ENCODE data around the gene KLHL29. TPM values are rescaled to one million over a fixed set of nuclear protein-coding genes. Genes with fewer than 3 reads are reported as not detected.

The KLHL29 gene
- total RNA-seq, 1 donor from 2014 or later, result 16.3 TPM

DNA sequence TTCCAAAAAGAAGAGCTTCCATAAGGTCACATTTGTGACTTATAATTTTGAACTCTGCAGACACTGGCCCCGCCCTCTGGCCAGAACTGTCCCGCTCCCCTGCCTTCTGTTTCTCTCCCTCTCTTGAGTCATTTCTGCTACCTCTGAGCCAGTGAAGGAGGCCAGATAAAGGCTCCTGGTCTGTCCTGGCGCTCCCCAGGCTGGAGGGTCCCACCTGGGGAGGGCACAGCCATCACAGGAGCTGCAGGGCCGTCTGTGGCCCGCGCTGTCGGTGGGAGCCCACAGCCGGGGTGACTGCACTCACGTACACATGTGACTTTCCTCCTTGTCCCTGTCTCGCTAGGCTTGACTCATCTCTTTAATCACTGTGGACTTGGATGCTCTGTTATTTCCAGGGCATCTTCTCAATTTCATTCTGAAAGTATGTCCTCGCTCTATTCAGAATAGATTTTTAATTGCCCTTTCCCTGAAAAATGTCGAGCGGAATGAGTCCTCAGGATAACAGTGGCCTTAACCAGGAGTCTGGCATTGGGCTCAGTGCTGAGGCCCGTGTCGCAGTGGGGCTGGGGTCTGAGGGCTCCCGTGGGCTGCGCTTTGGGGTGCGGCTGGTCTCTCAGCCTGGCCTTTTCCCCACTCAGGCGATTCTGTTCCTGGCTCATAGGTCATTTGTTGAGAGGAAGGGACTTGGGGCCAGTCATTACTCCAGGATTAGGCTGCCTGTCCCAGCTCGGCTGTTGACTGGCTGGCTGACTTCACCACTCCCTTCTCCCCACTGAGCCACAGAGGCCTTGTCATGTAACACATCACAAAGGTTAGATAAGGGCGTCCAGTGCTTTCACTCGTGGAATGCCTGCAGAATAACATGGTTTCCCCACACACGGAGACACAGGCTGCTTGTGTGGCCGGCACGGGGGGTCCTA, 34.5 kb downstream of the KLHL29 start:
- H3K4me1 ChIP-seq, result no peaks in the 10 kb centered on the region
- H3K27ac ChIP-seq, result no peak overlapping the region
- peak in 1 of 2 donors; percentile 61 for DNase-seq (ENCODE audit: low spot score in 2 of 2)

DNA sequence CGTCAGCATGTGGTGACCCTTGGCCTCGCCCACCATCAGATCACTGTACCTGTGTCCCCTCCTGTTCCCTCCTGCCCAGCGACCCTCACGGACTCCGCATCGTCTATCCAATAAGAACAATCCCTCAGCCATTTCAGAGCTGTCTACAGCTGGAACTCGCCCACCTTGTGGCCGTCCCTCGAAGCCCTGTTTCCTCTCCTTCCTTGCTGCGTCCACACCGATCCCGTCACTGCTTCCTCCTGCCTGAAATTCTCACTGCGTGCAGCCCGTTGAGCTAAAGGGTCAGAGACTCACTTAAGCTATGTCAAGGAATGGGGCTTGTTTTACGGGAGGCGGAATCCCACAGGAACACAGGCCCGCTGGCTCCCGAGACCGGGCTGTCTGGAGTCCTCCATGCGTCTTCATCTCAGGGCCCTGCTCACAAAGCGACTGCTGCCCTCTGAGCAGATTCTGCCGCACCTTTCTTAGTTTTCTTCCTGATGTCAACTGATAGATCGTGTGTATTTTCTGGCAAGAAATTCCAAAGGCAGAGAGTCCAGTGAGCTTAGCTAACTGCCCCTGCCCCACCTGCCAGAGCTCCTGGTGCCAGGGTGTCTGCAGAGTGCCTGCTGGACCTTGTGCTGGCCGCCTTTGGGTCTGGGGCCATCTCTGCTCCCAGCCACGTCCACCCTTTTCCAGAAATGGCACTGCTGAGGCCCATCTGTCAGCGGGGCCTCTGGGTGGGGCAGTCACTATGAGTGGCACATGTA, 35.3 kb downstream of the KLHL29 start:
- Histone ChIP-seq H3K27ac (no peak overlapping the region), H3K4me1 (peaks cover 0 to 3% of the 10 kb centered on the region in 2 donors)

More for the DNA sequence above, 34.5 kb downstream of the KLHL29 start:
- no peaks in the 10 kb centered on the region for H3K36me3 ChIP-seq
- no peak overlapping the region for H3K4me3 ChIP-seq
- H3K9me3 ChIP-seq, result no peaks in the 10 kb centered on the region
- no peaks in the 10 kb centered on the region for H3K27me3 ChIP-seq
- intact Hi-C loops (cut with DNase I), result no loop called here
- TF ChIP-seq, protein P1, sequence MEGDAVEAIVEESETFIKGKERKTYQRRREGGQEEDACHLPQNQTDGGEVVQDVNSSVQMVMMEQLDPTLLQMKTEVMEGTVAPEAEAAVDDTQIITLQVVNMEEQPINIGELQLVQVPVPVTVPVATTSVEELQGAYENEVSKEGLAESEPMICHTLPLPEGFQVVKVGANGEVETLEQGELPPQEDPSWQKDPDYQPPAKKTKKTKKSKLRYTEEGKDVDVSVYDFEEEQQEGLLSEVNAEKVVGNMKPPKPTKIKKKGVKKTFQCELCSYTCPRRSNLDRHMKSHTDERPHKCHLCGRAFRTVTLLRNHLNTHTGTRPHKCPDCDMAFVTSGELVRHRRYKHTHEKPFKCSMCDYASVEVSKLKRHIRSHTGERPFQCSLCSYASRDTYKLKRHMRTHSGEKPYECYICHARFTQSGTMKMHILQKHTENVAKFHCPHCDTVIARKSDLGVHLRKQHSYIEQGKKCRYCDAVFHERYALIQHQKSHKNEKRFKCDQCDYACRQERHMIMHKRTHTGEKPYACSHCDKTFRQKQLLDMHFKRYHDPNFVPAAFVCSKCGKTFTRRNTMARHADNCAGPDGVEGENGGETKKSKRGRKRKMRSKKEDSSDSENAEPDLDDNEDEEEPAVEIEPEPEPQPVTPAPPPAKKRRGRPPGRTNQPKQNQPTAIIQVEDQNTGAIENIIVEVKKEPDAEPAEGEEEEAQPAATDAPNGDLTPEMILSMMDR (IDR thresholded peaks at IDR 0.05), result no peak

DNA sequence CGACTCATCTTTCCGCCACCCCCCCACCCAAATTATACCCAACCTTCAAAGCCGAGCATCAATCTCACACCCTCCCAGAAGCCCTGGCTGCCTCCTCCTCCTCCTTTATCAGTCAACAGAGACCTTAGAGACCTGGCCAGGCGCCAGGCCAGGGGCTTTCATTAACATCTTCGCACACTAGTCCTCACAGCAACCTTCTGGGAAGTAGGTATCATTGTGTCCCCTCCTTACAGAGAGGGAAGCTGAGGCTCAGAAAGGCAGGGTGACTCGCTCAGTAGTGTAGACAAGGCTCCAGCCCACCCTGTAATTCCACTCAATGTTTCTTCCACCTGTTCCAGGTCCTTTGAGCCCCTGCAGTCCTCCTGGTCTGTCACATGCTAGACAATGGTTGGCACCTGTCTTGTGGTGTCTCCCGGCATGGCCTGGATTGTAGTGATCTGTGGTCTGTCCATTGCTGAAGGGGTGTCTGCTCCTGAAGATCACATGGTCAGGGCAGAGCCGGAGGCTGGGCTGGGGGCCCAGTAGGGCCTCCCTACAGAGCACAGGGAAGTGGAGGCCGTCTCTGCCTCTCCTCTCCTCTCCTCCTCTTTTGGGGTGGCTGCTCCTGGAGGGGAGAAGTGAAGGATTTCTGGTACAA, 36.0 kb downstream of the KLHL29 start:
- Histone ChIP-seq H3K27ac (no peak overlapping the region), H3K4me3 (no peak overlapping the region), H3K27me3 (no peaks in the 10 kb centered on the region), H3K9me3 (no peaks in the 10 kb centered on the region), H3K36me3 (no peaks in the 10 kb centered on the region), H3K4me1 (peaks cover 4 to 10% of the 10 kb centered on the region in 2 donors)
- DNase-seq (ENCODE audit: low spot score in 2 of 2), result peak in 1 of 2 donors; percentile 60
- intact Hi-C loops (cut with DNase I), result no loop called here
- TF ChIP-seq, protein P1 (IDR thresholded peaks at IDR 0.05), result no peak

More for the DNA sequence above, 35.3 kb downstream of the KLHL29 start:
- Histone ChIP-seq H3K36me3 (no peaks in the 10 kb centered on the region), H3K9me3 (no peaks in the 10 kb centered on the region), H3K4me3 (no peak overlapping the region), H3K27me3 (no peaks in the 10 kb centered on the region)
- no peak for DNase-seq (ENCODE audit: low spot score in 2 of 2)
- TF ChIP-seq, protein P1 (IDR thresholded peaks at IDR 0.05), result no peak
- intact Hi-C loops (cut with DNase I), result no loop called here

DNA sequence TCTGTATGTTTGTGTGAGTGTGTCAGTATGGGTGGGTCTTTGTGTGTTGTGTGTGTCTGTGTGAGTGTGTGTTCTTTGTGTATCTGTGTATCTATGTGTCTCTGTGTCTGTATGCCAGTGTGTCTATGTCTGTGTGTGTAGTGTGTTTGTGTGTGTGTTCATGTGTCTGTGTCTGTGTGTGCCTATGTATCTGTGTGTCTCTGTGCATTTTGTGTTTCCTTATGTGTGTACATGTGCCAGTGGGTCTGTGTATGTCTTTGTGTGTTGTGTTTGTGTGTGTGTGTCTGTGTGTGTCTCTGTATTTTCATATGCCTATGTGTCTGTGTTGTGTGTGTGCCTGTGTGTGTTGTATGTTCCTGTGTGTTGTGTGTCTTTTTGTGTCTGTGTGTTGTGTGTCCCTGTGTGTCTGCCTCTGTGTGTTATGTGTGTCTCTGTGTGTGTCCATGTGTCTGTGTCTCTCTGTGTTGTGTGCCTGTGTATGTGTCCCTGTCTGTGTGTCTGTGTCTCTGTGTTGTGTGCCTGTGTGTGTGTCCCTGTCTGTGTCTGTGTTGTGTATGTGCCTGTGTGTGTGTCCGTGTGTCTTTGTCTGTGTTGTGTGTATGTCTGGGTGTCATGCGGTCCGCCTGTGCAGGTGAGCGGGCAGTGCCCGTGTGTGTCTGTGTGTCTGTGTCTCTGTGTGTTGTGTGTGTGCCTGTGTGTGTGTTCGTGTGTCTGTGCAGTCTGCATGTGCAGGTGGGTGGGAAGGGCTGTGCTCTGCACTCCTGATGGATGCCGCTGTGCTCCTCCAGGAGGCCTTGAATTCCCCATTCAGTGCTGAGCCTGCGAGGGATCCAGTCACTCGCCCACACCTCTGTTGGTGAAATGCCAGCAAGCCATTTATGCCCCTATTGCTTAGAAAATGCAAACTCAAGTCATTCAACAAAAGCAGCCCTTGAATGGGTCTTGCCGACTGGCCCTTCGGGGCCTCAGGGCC, 37.4 kb downstream of the KLHL29 start:
- Histone ChIP-seq H3K36me3 (no peaks in the 10 kb centered on the region), H3K9me3 (no peaks in the 10 kb centered on the region), H3K27ac (no peak overlapping the region), H3K4me3 (no peak overlapping the region), H3K4me1 (peaks cover 9 to 21% of the 10 kb centered on the region in 2 donors), H3K27me3 (no peaks in the 10 kb centered on the region)
- TF ChIP-seq, protein P1 (IDR thresholded peaks at IDR 0.05), result no peak
- intact Hi-C loops (cut with DNase I), result no loop called here
- no peak for DNase-seq (ENCODE audit: low spot score in 2 of 2)
